Body of pancreas (tissue), 4 donors: ENCODE measurements around the gene TBCK. TPM values are rescaled to one million over a fixed set of nuclear protein-coding genes. Genes with fewer than 3 reads are reported as not detected.
A peak's percentile ranks its signal among the peaks of the same experiment; 100 is the strongest.

Source experiments
- ATAC-seq: fragments of 150-250 bp; one replicate; pipeline ENCODE4 v1.9.1; 2016
- DNase-seq, 4 donors: peaks; one replicate each; pipeline ENCODE4 v3.0.0-alpha.2; 2019
- H3K27ac ChIP-seq, 4 donors: fragments of 200-600 bp; sonication (generic); 1 replicate in 3 of 4; 2 replicates in 1 of 4; pipeline versions ENCODE4 v1.5.1 to v1.6.1; 2016 to 2019; ENCODE audit warnings: mild to moderate bottlenecking in 1 of 4, mixed read lengths in 1 of 4, moderate library complexity in 1 of 4
- H3K27me3 ChIP-seq, 2 donors: fragments of 200-600 bp; sonication (generic); one replicate each; pipeline ENCODE4 v1.6.0; 2016; ENCODE audit warnings: mild to moderate bottlenecking in 1 of 2
- H3K36me3 ChIP-seq, 2 donors: fragments of 200-600 bp; sonication (generic); replicated peaks in 1 of 2; 2 replicates each; pipeline ENCODE4 v1.5.1; 2016; ENCODE audit warnings: low read depth in 2 of 2; ENCODE audit not compliant: insufficient read depth in 1 of 2
- H3K4me1 ChIP-seq: fragments of 200-600 bp; sonication (generic); one replicate; pipeline ENCODE4 v1.6.0; 2016
- H3K4me3 ChIP-seq, 2 donors: fragments of 200-600 bp; sonication (generic); 1 replicate in 1 of 2; 2 replicates in 1 of 2; pipeline ENCODE4 v1.5.1; 2016 to 2019
- H3K9me3 ChIP-seq, 3 donors: fragments of 200-600 bp; sonication (generic); 1 replicate in 2 of 3; 2 replicates in 1 of 3; pipeline ENCODE4 v1.5.1; 2016
- POLR2A ChIP-seq, 3 donors: fragments of 450-650 bp; IDR thresholded peaks; one replicate each; pipeline ENCODE4 v1.6.1; 2016; ENCODE audit warnings: antibody characterized with exemption in 3 of 3, mild to moderate bottlenecking in 2 of 3
- WGBS, 2 donors: methylation state at CpG; one replicate each; pipeline ENCODE4 v1.1.5; 2017; 5-methylcytosine and 5-hydroxymethylcytosine counted together
- intact Hi-C: fragments of 100-400 bp; cut with DNase I; formaldehyde crosslinking; loops from one replicate; pipeline ENCODE4 v1.15.1; 2023
- total RNA-seq, 2 donors: library from RNA; depleted of rRNA; stranded (reverse); fragments of >200 nt; gene quantifications; one replicate each; pipeline ENCODE4 v1.1.0, GENCODE V29; 2016
- TF ChIP-seq, protein P1 (sequence below), 7 experiments: fragments of 450-650 bp in 4 of 7; fragments of 200-600 bp in 3 of 7; sonication (generic) in 3 of 7; IDR thresholded peaks; one replicate each; pipeline ENCODE4 v1.5.1; 2016 to 2019; ENCODE audit warnings: antibody characterized with exemption in 7 of 7

Gene TBCK
- total RNA-seq, 2 donors from 2014 or later: 24.7 to 28.5 TPM

DNA sequence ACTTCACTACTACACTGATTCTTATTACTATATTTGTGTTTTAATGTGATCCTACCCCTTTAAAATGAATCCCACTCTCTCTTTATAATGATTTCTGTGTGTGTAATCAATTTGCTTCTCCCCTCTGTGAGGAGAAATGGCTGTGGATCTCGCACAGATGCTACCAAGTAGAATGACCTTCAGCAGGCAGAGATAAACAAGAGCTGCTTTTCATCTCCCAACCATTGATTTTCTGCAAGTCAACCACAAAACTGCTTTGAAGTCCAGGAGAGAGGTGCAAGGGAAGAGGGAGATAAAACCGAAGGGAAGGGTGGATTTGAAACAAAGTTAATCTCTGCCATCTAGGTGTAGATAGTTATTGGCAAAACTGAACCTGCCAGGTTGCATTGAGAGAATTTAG, 279.2 kb downstream of the TBCK start:
- DNase-seq (no peak), ATAC-seq (no peak)
- Histone ChIP-seq H3K9me3 (no peaks in the 10 kb centered on the region), H3K27me3 (no peaks in the 10 kb centered on the region), H3K36me3 (no peaks in the 10 kb centered on the region), H3K4me3 (no peak overlapping the region), H3K4me1 (peaks cover 10% of the 10 kb centered on the region), H3K27ac (no peak overlapping the region)
- intact Hi-C loops: no loop called here
- 13 to 22% methylated on average over 2 of the region's 2 CpGs for WGBS, 2 donors
- TF ChIP-seq, protein P1, sequence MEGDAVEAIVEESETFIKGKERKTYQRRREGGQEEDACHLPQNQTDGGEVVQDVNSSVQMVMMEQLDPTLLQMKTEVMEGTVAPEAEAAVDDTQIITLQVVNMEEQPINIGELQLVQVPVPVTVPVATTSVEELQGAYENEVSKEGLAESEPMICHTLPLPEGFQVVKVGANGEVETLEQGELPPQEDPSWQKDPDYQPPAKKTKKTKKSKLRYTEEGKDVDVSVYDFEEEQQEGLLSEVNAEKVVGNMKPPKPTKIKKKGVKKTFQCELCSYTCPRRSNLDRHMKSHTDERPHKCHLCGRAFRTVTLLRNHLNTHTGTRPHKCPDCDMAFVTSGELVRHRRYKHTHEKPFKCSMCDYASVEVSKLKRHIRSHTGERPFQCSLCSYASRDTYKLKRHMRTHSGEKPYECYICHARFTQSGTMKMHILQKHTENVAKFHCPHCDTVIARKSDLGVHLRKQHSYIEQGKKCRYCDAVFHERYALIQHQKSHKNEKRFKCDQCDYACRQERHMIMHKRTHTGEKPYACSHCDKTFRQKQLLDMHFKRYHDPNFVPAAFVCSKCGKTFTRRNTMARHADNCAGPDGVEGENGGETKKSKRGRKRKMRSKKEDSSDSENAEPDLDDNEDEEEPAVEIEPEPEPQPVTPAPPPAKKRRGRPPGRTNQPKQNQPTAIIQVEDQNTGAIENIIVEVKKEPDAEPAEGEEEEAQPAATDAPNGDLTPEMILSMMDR (IDR thresholded peaks at IDR 0.05): no peak
- TF ChIP-seq POLR2A (IDR thresholded peaks at IDR 0.05): no peak

DNA sequence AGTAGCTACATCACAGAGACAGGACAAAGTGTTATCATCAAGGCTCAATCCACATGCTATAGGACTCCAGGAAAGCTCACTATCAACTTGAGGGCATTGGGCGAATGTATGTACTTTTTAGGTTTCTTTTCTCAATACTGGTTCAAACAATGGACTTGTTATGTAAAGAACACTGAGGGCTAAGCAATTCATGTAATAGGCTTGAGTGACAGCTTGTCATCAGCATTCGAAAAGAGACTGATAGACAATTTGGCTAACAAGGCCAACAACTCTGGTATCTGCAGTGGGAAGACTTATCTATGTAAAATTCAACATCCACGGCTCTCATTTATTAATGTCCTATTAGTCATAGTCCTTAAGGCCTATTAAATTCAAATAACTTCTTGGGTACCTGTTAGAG, 279.7 kb downstream of the TBCK start:
- Histone ChIP-seq H3K36me3 (no peaks in the 10 kb centered on the region), H3K27me3 (no peaks in the 10 kb centered on the region), H3K9me3 (no peaks in the 10 kb centered on the region), H3K27ac (peak overlapping the region in 1 of 4 donors; percentile 3), H3K4me1 (peaks cover 10% of the 10 kb centered on the region), H3K4me3 (no peak overlapping the region)
- no peak for DNase-seq
- no peak for ATAC-seq
- intact Hi-C loops: no loop called here
- 62 to 68% methylated on average over 3 of the region's 3 CpGs for WGBS, 2 donors
- TF ChIP-seq, protein P1 (IDR thresholded peaks at IDR 0.05): no peak
- TF ChIP-seq POLR2A (IDR thresholded peaks at IDR 0.05): no peak

- H3K4me3 ChIP-seq: no peak overlapping the region
- TF ChIP-seq POLR2A (IDR thresholded peaks at IDR 0.05): no peak
- TF ChIP-seq, protein P1 (IDR thresholded peaks at IDR 0.05): no peak
- peaks cover 10% of the 10 kb centered on the region for H3K4me1 ChIP-seq
- intact Hi-C loops: no loop called here
- H3K9me3 ChIP-seq: no peaks in the 10 kb centered on the region
- WGBS, 2 donors: 64 to 80% methylated on average over 1 of the region's 1 CpG
- no peak for ATAC-seq
- H3K27ac ChIP-seq: peak overlapping the region in 2 of 4 donors; percentile 15 to 42
- DNase-seq: no peak
- H3K27me3 ChIP-seq: no peaks in the 10 kb centered on the region
- no peaks in the 10 kb centered on the region for H3K36me3 ChIP-seq
Measured at GRCh38 chr4:106035204-106035603, 280.8 kb downstream of the TBCK start.

- Histone ChIP-seq H3K4me1 (peaks cover 10% of the 10 kb centered on the region), H3K27ac (peak overlapping the region in 2 of 4 donors; percentile 18 to 42), H3K36me3 (no peaks in the 10 kb centered on the region), H3K9me3 (no peaks in the 10 kb centered on the region), H3K4me3 (no peak overlapping the region), H3K27me3 (no peaks in the 10 kb centered on the region)
- intact Hi-C loops: no loop called here
- DNase-seq (no peak), ATAC-seq (no peak)
- TF ChIP-seq, protein P1 (IDR thresholded peaks at IDR 0.05): no peak
- no peak for TF ChIP-seq POLR2A (IDR thresholded peaks at IDR 0.05)
Measured at GRCh38 chr4:106034751-106035150, 281.3 kb downstream of the TBCK start.

DNA sequence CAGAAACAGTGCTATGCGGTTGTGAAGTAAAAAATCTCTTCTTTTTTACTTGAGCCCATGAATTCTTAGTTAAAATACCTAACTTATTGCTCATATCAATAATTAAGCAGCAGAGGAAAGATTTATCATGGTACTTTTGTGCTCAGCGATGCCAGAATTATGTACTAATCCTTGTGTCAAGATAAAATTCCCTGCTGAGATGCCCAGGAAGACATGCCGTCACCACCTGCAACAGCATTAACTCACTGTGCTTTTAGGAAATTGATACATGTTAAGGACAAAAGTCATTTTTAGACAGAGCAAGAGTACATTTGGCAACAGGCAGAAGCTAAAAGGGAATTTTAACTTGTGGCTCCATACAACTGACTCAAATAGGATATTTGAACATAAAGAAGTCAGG, 281.8 kb downstream of the TBCK start:
- Histone ChIP-seq H3K4me3 (no peak overlapping the region), H3K27ac (peak overlapping the region in 1 of 4 donors; percentile 42), H3K36me3 (no peaks in the 10 kb centered on the region), H3K9me3 (no peaks in the 10 kb centered on the region), H3K4me1 (peaks cover 10% of the 10 kb centered on the region), H3K27me3 (no peaks in the 10 kb centered on the region)
- TF ChIP-seq POLR2A (IDR thresholded peaks at IDR 0.05): no peak
- TF ChIP-seq, protein P1 (IDR thresholded peaks at IDR 0.05): no peak
- intact Hi-C loops: no loop called here
- WGBS, 2 donors: 53 to 57% methylated on average over 3 of the region's 3 CpGs
- ATAC-seq (peak; percentile 53), DNase-seq (no peak)
